OCI-LY1 (cell line): Measurements from ENCODE around the gene TBX20.

ENCODE experiments used
- H2AFZ ChIP-seq: fragments of 200-600 bp; sonication (generic), shearing (Covaris generic); 2 replicates; pipeline ENCODE4 v1.6.0; 2014; ENCODE audit warnings: antibody characterized with exemption, mild to moderate bottlenecking, low read length
- H3F3A ChIP-seq: fragments of 200-600 bp; sonication (generic), shearing (Covaris generic); 2 replicates; pipeline ENCODE4 v1.6.0; 2014; ENCODE audit warnings: mild to moderate bottlenecking, antibody characterized with exemption, low read length, moderate library complexity; ENCODE audit not compliant: insufficient read depth
- H3K27ac ChIP-seq: fragments of 200-600 bp; sonication (generic); 2 replicates; pipeline ENCODE4 v1.5.1; 2014; ENCODE audit warnings: low read length, mixed run types, mild to moderate bottlenecking, low read depth; ENCODE audit not compliant: poor library complexity, severe bottlenecking
- H3K27me3 ChIP-seq: fragments of 200-600 bp; sonication (generic); 2 replicates; pipeline ENCODE4 v1.6.0; 2014; ENCODE audit warnings: antibody characterized with exemption, mild to moderate bottlenecking, low read length, moderate library complexity; ENCODE audit not compliant: insufficient read depth
- H3K36me3 ChIP-seq: fragments of 200-600 bp; sonication (generic); 2 replicates; pipeline ENCODE4 v1.6.1; 2014; ENCODE audit warnings: mild to moderate bottlenecking, antibody characterized with exemption, low read length, moderate library complexity, mixed read lengths; ENCODE audit not compliant: insufficient read depth
- H3K4me1 ChIP-seq: fragments of 200-600 bp; sonication (generic); 2 replicates; pipeline ENCODE4 v1.5.1; 2014; ENCODE audit warnings: mild to moderate bottlenecking, low read length, moderate library complexity; ENCODE audit not compliant: insufficient read depth, severe bottlenecking
- H3K4me2 ChIP-seq: fragments of 200-600 bp; sonication (generic), shearing (Covaris generic); 2 replicates; pipeline ENCODE4 v1.6.1; 2014; ENCODE audit warnings: low read length
- H3K4me3 ChIP-seq: fragments of 200-600 bp; sonication (generic); 2 replicates; pipeline ENCODE4 v1.5.1; 2014; ENCODE audit warnings: low read length, low read depth, mild to moderate bottlenecking, mixed read lengths; ENCODE audit not compliant: poor library complexity, severe bottlenecking
- H3K79me2 ChIP-seq: fragments of 200-600 bp; shearing (Covaris generic); 2 replicates; pipeline ENCODE4 v1.6.1; 2016; ENCODE audit warnings: mixed run types, low read length, mixed read lengths; ENCODE audit not compliant: insufficient read depth
- H3K9ac ChIP-seq: fragments of 200-600 bp; sonication (generic), shearing (Covaris generic); 2 replicates; pipeline ENCODE4 v1.6.1; 2014; ENCODE audit warnings: mild to moderate bottlenecking, low read length, mixed read lengths
- H3K9me2 ChIP-seq: fragments of 200-600 bp; sonication (generic), shearing (Covaris generic); 2 replicates; pipeline ENCODE4 v1.6.1; 2014; ENCODE audit warnings: low read depth, mild to moderate bottlenecking, low read length, mixed read lengths
- H3K9me3 ChIP-seq: fragments of 200-600 bp; shearing (Covaris generic); 2 replicates; pipeline ENCODE4 v1.6.1; 2014; ENCODE audit warnings: low read length, mixed read lengths
- H4K20me1 ChIP-seq: fragments of 200-600 bp; sonication (generic), shearing (Covaris generic); 2 replicates; pipeline ENCODE4 v1.6.0; 2016; ENCODE audit warnings: mild to moderate bottlenecking, low read length; ENCODE audit not compliant: insufficient read depth
- EZH2 ChIP-seq: fragments of 200-600 bp; sonication (generic), shearing (Covaris generic); IDR thresholded peaks from 2 replicates; pipeline ENCODE4 v1.8.0; 2017; ENCODE audit warnings: borderline replicate concordance, mixed run types, mild to moderate bottlenecking, antibody characterized with exemption, low read length, moderate library complexity, mixed read lengths
- TF ChIP-seq, protein P1 (sequence below): fragments of 200-600 bp; sonication (generic), shearing (Covaris generic); IDR thresholded peaks from 2 replicates; pipeline ENCODE4 v1.5.1; 2017; ENCODE audit warnings: mild to moderate bottlenecking, antibody characterized with exemption, low read length, moderate library complexity, mixed read lengths

The TBX20 gene, protein sequence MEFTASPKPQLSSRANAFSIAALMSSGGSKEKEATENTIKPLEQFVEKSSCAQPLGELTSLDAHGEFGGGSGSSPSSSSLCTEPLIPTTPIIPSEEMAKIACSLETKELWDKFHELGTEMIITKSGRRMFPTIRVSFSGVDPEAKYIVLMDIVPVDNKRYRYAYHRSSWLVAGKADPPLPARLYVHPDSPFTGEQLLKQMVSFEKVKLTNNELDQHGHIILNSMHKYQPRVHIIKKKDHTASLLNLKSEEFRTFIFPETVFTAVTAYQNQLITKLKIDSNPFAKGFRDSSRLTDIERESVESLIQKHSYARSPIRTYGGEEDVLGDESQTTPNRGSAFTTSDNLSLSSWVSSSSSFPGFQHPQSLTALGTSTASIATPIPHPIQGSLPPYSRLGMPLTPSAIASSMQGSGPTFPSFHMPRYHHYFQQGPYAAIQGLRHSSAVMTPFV

DNA sequence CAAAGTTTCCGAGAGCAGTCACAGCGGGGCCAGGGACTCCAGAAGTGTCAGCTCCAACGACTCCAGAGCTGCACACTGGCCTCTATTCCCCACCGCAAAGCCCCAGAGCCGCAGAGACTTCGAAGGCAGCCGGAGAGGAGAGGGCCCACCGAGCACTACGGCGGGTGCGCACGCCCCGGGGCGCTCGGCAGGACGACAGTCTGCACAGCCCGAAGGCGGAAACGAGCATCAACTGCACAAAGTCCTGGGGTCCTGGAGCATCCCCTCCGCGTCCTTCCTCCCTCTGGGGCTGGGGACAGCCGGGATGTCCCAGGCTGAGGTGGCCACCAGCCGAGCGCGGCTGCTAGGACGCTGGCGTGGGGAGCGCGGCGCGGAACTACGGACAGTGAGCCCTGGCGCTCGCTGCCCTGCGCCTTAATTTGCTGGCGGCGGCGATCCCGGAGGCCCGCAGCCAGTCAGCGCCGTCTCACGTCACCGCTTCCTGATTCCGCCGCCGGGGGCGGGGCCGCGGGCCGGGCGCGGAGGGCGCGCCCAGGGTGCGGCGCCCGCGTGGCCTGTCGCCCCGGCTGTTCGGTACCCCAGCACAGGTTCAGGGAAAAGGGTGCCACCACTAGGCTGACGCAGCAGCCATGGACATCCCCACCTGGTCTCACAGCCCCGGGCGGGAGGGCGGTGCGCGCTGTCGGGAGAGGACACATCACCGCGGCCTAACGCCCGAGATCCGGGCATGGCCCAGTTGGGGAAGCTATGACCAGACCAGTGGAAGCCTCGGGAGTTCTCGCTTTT lies at the start of gene TBX20:
Gene TBX20, minus strand, starts transcription at position 391 of the 786 bp plus-strand sequence. CDS start 480 bp downstream, outside the sequence.
- no peak for TF ChIP-seq EZH2
- TF ChIP-seq, protein P1, sequence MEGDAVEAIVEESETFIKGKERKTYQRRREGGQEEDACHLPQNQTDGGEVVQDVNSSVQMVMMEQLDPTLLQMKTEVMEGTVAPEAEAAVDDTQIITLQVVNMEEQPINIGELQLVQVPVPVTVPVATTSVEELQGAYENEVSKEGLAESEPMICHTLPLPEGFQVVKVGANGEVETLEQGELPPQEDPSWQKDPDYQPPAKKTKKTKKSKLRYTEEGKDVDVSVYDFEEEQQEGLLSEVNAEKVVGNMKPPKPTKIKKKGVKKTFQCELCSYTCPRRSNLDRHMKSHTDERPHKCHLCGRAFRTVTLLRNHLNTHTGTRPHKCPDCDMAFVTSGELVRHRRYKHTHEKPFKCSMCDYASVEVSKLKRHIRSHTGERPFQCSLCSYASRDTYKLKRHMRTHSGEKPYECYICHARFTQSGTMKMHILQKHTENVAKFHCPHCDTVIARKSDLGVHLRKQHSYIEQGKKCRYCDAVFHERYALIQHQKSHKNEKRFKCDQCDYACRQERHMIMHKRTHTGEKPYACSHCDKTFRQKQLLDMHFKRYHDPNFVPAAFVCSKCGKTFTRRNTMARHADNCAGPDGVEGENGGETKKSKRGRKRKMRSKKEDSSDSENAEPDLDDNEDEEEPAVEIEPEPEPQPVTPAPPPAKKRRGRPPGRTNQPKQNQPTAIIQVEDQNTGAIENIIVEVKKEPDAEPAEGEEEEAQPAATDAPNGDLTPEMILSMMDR: no peak
- no peaks in the 10 kb centered on the region for H3K4me1 ChIP-seq
- no peak within 1 kb of the TSS for H2AFZ ChIP-seq
- H3F3A ChIP-seq: no peaks in the 10 kb centered on the region
- no peaks in the 10 kb centered on the region for H4K20me1 ChIP-seq
- peaks cover 5% of the 10 kb centered on the region; the same call in 1 of the 2 replicates for H3K27me3 ChIP-seq
- H3K36me3 ChIP-seq: no peaks in the 10 kb centered on the region
- no peaks in the 10 kb centered on the region for H3K9me2 ChIP-seq
- H3K9ac ChIP-seq: no peak within 1 kb of the TSS
- H3K4me3 ChIP-seq: no peak within 1 kb of the TSS
- no peak within 1 kb of the TSS for H3K4me2 ChIP-seq
- H3K79me2 ChIP-seq: no peaks in the 10 kb centered on the region
- H3K27ac ChIP-seq: no peak within 1 kb of the TSS
- H3K9me3 ChIP-seq: no peaks in the 10 kb centered on the region

DNA sequence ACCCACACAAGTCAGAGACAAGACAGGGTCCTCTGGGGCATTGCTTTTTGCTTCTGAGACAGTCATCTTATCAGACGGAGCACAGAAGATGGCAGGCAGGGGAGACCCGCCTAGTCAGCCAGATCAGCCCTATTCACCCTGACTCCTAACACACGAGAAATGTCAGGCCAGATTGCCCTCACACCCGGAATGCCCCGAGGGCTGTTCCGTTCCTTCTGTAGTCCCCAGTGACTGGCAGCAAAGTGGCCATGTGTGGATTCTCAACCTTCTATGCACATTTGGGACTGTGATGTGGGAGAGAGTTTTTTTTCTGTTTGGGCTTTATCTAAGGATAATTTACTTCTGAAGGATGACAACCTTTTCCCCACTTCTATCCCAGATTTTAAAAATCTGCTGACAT lies 35.5 kb upstream of the TBX20 start:
- H3K9me2 ChIP-seq: no peaks in the 10 kb centered on the region

DNA sequence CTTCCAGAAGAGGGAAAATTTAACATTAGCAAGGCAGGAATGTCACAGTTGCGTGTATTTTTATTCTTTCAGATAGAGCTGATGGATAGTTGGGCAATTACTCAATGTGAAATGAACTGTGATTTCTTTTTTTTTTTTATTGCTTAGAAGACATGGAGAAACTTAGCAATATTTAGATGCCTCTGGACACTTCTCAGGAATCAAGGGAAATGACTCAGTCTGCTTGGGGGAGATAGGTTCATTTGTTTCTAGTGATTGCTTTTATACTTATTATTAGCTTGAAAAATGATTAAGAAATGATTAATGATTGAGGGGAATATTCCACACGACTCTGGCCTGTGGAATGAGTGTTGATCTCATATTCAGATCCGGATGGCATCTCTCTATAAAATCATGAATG lies 33.1 kb upstream of the TBX20 start:
- Histone ChIP-seq H3K36me3 (no peaks in the 10 kb centered on the region), H3K27me3 (no peaks in the 10 kb centered on the region), H3K9me3 (no peaks in the 10 kb centered on the region), H3K4me1 (no peaks in the 10 kb centered on the region), H3K4me3 (no peak overlapping the region), H3K9ac (no peak overlapping the region), H3K79me2 (no peaks in the 10 kb centered on the region), H4K20me1 (no peaks in the 10 kb centered on the region), H3F3A (no peaks in the 10 kb centered on the region), H3K4me2 (no peak overlapping the region), H2AFZ (no peak overlapping the region), H3K9me2 (no peaks in the 10 kb centered on the region), H3K27ac (no peak overlapping the region)
- TF ChIP-seq EZH2: no peak
- TF ChIP-seq, protein P1: no peak

More for the DNA sequence above, 35.5 kb upstream of the TBX20 start:
- TF ChIP-seq EZH2: no peak
- TF ChIP-seq, protein P1: no peak
- Histone ChIP-seq H3K36me3 (no peaks in the 10 kb centered on the region), H3K4me3 (no peak overlapping the region), H3K9ac (no peak overlapping the region), H3K4me1 (no peaks in the 10 kb centered on the region), H2AFZ (no peak overlapping the region), H3K27ac (no peak overlapping the region), H3K4me2 (no peak overlapping the region), H3K9me3 (no peaks in the 10 kb centered on the region), H4K20me1 (no peaks in the 10 kb centered on the region), H3F3A (no peaks in the 10 kb centered on the region), H3K27me3 (no peaks in the 10 kb centered on the region), H3K79me2 (no peaks in the 10 kb centered on the region)
